GM12873 (cell line): Measurements from ENCODE around the gene TSPYL2.

Source experiments
- TF ChIP-seq, protein P1 (sequence below): IDR thresholded peaks from 2 replicates; pipeline ENCODE4 v1.5.1; 2012; ENCODE audit warnings: low read depth, mild to moderate bottlenecking, moderate library complexity, low read length, control low read depth; ENCODE audit not compliant: insufficient read depth; ENCODE audit errors: missing control alignments

Gene TSPYL2

DNA sequence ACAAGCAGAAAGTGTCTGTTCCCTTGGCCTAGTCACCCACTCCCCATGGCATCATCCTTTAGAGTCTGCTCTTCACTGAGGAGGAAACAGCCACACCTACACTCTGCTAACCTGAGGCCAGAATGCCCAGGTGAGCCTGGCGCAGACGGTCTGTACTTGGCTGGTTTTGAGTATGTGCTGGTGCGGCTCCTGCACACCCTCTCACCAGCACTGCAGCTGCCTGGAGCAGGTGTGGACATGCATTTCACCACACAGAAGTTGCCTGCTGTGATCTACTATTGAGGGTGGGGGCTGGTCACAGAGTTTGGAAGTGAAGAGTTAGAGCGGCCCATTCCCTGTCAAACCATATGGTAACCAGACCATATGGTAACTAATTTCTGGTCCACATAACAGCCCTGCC, 51.2 kb downstream of the TSPYL2 start:
- TF ChIP-seq, protein P1, sequence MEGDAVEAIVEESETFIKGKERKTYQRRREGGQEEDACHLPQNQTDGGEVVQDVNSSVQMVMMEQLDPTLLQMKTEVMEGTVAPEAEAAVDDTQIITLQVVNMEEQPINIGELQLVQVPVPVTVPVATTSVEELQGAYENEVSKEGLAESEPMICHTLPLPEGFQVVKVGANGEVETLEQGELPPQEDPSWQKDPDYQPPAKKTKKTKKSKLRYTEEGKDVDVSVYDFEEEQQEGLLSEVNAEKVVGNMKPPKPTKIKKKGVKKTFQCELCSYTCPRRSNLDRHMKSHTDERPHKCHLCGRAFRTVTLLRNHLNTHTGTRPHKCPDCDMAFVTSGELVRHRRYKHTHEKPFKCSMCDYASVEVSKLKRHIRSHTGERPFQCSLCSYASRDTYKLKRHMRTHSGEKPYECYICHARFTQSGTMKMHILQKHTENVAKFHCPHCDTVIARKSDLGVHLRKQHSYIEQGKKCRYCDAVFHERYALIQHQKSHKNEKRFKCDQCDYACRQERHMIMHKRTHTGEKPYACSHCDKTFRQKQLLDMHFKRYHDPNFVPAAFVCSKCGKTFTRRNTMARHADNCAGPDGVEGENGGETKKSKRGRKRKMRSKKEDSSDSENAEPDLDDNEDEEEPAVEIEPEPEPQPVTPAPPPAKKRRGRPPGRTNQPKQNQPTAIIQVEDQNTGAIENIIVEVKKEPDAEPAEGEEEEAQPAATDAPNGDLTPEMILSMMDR = no peak

DNA sequence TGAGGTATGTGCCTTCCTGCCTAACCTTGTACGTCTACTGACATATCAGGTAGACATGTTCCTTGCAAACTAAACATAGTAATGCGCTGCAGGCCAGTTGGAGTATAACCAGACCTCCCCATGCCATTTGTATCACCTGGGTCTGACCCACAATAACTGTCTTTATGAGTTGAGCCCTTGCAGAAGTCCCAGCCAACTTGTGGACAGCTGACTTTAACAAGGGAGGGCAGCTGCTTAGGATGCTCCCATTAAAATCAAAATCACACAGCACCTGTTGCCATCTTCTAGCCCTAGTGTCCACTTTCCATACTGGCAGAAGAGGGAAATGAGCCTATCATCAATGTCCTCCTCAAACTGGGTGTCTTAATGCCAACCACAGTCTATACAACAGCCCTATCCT, 53.4 kb downstream of the TSPYL2 start:
- TF ChIP-seq, protein P1 = no peak
